Measurements from ENCODE around the gene NT5C1A. TPM values are rescaled to one million over a fixed set of nuclear protein-coding genes. Genes with fewer than 3 reads are reported as not detected.

Gene NT5C1A
- total RNA-seq, 2 experiments from 2014 or later, result 0.25 TPM; not detected in 1

DNA sequence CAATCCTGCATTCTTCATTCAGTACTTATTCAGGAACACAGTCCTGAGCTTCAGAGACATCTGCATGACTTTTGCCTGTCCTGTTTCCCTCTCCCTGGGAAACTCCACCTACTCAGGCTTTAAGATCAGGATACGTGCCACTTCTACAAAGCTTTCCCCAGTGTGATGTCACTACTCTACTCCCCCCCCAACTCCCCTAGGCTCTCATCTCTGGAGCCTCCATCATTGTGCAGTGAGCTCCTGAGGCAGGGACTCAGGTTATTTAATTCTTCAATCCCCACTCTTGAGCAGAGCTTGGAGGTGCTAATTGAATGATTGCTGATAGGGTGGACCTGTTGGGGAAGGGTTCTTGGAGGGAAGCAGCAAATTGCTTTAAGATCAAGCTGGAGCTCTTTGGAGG, 1.2 kb downstream of the NT5C1A start:
- ChIA-PET CTCF (interaction anchor here (0.9 to 17.9 kb wide), 9 partner anchors 11 to 67 kb away, joined by 3 to 311 read pairs (median 29); partner anchors contain the start of genes HPCAL4 and PPIE), POLR2A (interaction anchor here (1.0 to 5.3 kb wide), 7 partner anchors 10 to 565 kb away, joined by 3 to 33 read pairs (median 4); partner anchors contain the start of gene HPCAL4)
- Mint-ChIP-seq H3K27ac (no peak overlapping the region), H3K36me3 (ENCODE audit: low read depth) (no peaks in the 10 kb centered on the region), H3K27me3 (peaks cover 36% of the 10 kb centered on the region), H3K4me1 (ENCODE audit: low read depth) (peaks cover 29% of the 10 kb centered on the region), H3K9me3 (no peaks in the 10 kb centered on the region), H3K4me3 (no peak overlapping the region)
- no peak for ATAC-seq
- DNase-seq, result no peak
- intact Hi-C loops (cut with micrococcal nuclease), result no loop called here
- TF ChIP-seq, protein P1, sequence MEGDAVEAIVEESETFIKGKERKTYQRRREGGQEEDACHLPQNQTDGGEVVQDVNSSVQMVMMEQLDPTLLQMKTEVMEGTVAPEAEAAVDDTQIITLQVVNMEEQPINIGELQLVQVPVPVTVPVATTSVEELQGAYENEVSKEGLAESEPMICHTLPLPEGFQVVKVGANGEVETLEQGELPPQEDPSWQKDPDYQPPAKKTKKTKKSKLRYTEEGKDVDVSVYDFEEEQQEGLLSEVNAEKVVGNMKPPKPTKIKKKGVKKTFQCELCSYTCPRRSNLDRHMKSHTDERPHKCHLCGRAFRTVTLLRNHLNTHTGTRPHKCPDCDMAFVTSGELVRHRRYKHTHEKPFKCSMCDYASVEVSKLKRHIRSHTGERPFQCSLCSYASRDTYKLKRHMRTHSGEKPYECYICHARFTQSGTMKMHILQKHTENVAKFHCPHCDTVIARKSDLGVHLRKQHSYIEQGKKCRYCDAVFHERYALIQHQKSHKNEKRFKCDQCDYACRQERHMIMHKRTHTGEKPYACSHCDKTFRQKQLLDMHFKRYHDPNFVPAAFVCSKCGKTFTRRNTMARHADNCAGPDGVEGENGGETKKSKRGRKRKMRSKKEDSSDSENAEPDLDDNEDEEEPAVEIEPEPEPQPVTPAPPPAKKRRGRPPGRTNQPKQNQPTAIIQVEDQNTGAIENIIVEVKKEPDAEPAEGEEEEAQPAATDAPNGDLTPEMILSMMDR (IDR thresholded peaks at IDR 0.05), result no peak

DNA sequence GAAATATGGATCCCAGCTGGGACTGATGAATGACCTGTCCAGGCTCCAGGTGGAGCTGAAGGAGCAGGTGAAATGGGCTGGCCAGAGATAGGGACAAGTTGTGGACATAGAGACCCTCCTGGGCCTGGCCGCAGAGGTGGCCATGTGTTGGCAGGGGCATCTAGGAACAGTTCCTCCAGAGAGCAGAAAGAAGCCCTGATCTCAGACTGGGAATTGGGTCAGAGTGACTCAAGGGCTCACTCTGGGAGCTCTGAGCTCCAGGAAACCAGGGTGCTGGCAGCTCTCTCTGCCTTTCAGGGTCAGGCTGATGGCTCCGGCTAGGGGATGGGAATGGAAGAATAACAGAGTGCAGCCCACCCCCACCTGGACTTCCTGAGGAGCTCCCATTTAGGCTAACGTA, 3.0 kb downstream of the NT5C1A start:
- ChIA-PET CTCF (interaction anchor here (1.0 to 17.9 kb wide), 6 partner anchors 12 to 130 kb away, joined by 3 to 311 read pairs (median 18); no protein-coding TSS in a partner anchor), POLR2A (interaction anchor here (1.3 to 2.9 kb wide), 3 partner anchors 9 to 12 kb away, joined by 3 to 14 read pairs (median 6); no protein-coding TSS in a partner anchor)
- Mint-ChIP-seq H3K4me1 (ENCODE audit: low read depth) (peaks cover 29% of the 10 kb centered on the region), H3K9me3 (no peaks in the 10 kb centered on the region), H3K27me3 (peaks cover 33% of the 10 kb centered on the region), H3K27ac (no peak overlapping the region), H3K4me3 (no peak overlapping the region), H3K36me3 (ENCODE audit: low read depth) (no peaks in the 10 kb centered on the region)
- DNase-seq (no peak), ATAC-seq (no peak)
- intact Hi-C loops (cut with micrococcal nuclease), result loop anchor here (5.0 kb wide), 1 partner anchor 53 kb away; no protein-coding TSS in a partner anchor
- TF ChIP-seq, protein P1 (IDR thresholded peaks at IDR 0.05), result no peak

DNA sequence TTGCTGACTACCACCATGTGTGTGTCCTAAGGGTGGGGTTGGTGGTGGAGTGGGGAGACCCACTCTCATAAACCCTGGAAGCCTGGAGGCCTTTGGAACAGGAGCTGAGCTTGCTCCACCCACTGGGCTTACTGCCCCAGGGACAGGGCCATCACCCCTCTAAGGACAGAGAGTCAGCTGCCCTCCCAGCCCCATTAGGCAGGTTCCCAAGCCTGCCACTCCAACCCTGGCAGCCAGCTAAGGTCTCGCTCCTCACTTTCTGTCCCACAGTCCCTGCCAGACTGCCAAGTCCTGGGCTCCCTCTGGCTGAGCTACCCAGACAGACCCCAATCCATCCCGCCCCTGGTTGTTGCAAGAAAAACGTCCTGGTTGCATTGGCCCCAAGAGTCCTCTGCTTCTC, 3.8 kb downstream of the NT5C1A start:
- ChIA-PET CTCF (interaction anchor here (0.8 to 17.9 kb wide), 9 partner anchors 12 to 569 kb away, joined by 3 to 311 read pairs (median 5); no protein-coding TSS in a partner anchor), POLR2A (interaction anchor here (1.1 to 2.9 kb wide), 5 partner anchors 10 to 92 kb away, joined by 3 to 14 read pairs (median 6); partner anchors contain the start of gene HPCAL4)
- intact Hi-C loops (cut with micrococcal nuclease), result loop anchor here (5.0 kb wide), 1 partner anchor 54 kb away; no protein-coding TSS in a partner anchor
- ATAC-seq, result no peak
- H3K4me3 Mint-ChIP-seq, result no peak overlapping the region
- H3K27me3 Mint-ChIP-seq, result peaks cover 33% of the 10 kb centered on the region
- no peaks in the 10 kb centered on the region for H3K9me3 Mint-ChIP-seq
- H3K4me1 Mint-ChIP-seq (ENCODE audit: low read depth), result peaks cover 29% of the 10 kb centered on the region
- TF ChIP-seq, protein P1 (IDR thresholded peaks at IDR 0.05), result no peak
- H3K27ac Mint-ChIP-seq, result no peak overlapping the region
- DNase-seq, result no peak
- H3K36me3 Mint-ChIP-seq (ENCODE audit: low read depth), result no peaks in the 10 kb centered on the region

DNA sequence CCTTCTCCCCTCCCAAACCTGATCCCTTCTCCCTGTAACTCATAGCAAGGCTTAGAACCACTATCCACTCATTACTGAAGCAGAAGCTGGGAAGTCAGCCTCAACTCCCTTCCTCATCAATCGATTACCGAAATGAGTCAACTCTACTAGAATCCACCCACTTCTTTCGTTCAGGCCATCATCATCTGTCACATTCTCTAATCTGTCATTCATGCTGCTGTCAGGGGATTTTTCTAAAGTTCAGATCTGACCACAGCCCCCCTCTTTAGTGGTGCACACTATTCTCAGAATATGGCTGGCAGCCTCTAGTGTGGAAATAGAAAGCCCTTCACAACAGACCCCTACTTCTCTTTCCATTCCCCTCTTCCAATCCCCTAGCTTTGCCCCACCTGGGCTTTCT, 5.1 kb downstream of the NT5C1A start:
- intact Hi-C loops (cut with micrococcal nuclease), result loop anchor here (5.0 kb wide), 1 partner anchor 56 kb away; no protein-coding TSS in a partner anchor
- peak overlapping the region; percentile 53 for H3K27ac Mint-ChIP-seq
- H3K36me3 Mint-ChIP-seq (ENCODE audit: low read depth), result no peaks in the 10 kb centered on the region
- TF ChIP-seq, protein P1 (IDR thresholded peaks at IDR 0.05), result no peak
- peak; percentile 94 for ATAC-seq
- H3K27me3 Mint-ChIP-seq, result peaks cover 27% of the 10 kb centered on the region
- ChIA-PET POLR2A (interaction anchor here (0.7 to 2.2 kb wide), 8 partner anchors 10 to 133 kb away, joined by 3 to 7 read pairs (median 4); partner anchors contain the start of gene HPCAL4), CTCF (interaction anchor here (1.0 to 17.9 kb wide), 8 partner anchors 11 to 132 kb away, joined by 3 to 311 read pairs (median 3); no protein-coding TSS in a partner anchor)
- DNase-seq, result peak; percentile 87
- H3K4me3 Mint-ChIP-seq, result no peak overlapping the region
- H3K9me3 Mint-ChIP-seq, result no peaks in the 10 kb centered on the region
- H3K4me1 Mint-ChIP-seq (ENCODE audit: low read depth), result peaks cover 26% of the 10 kb centered on the region

DNA sequence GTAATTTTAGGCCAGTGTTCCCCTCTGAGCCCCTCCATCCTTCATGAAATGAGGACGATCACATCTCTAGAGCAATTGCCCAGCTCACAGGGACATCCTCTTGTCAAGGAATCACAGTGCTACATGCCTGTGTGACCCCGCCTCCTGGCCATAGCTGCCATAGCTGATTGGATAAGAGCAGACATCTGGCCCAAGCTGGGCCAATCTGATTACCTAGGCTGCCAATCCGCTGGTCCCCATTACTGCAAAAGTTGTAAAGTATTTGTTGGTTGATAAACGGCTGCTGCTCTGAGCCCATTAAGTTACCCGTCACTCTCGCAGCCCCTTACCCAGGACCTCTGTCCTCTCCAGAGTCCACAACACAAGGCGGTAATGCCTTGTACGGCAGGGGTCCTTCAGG, 8.3 kb downstream of the NT5C1A start:
- Mint-ChIP-seq H3K9me3 (no peaks in the 10 kb centered on the region), H3K27me3 (peaks cover 7% of the 10 kb centered on the region), H3K27ac (no peak overlapping the region), H3K36me3 (ENCODE audit: low read depth) (no peaks in the 10 kb centered on the region), H3K4me1 (ENCODE audit: low read depth) (peaks cover 26% of the 10 kb centered on the region), H3K4me3 (no peak overlapping the region)
- TF ChIP-seq, protein P1 (IDR thresholded peaks at IDR 0.05), result no peak
- intact Hi-C loops (cut with micrococcal nuclease), result no loop called here
- POLR2A ChIA-PET, result no interaction called here
- CTCF ChIA-PET, result no interaction called here
- no peak for DNase-seq
- ATAC-seq, result no peak
